Prostate gland (tissue), 2 donors: ENCODE measurements around the gene IL5.
A peak's percentile ranks its signal among the peaks of the same experiment; 100 is the strongest.

Source experiments
- CTCF ChIP-seq, 4 experiments: fragments of 200-600 bp in 2 of 4; fragments of 450-650 bp in 2 of 4; sonication (generic) in 2 of 4; IDR thresholded peaks; 1 replicate in 3 of 4; 2 replicates in 1 of 4; pipeline ENCODE4 v1.5.1; 2016 to 2019; ENCODE audit warnings: antibody characterized with exemption in 4 of 4, mild to moderate bottlenecking in 2 of 4, moderate library complexity in 2 of 4
- POLR2AphosphoS5 ChIP-seq: sonication (generic); formaldehyde crosslinking; IDR thresholded peaks from one replicate; pipeline ENCODE4 v1.6.1; 2017; ENCODE audit warnings: antibody characterized with exemption

GRCh38 chr5:132495667-132496190, 47.6 kb downstream of the IL5 start:
- TF ChIP-seq CTCF (IDR thresholded peaks at IDR 0.05) (peak in 1 of 4 experiments; percentile 1), POLR2AphosphoS5 (peak; percentile 38)
